Measurements from ENCODE around the gene CST8.

DNA sequence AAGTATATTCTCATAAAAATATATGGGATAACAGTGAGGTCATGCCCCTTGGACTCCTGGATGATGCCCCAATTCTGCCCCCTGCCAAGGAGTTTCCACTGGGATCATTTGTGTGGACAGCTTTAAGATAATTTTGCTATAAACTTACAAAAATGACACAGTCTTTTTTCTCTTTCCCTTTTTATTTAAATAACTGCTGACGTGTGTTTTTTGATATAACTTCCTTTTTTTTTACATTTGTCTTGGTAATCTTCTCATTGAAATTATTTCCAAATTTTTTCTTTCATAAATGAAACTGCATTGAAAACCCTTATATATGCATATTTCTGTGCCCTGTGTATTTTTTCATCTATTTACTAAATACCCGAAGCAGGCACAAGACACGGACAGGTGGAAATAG, 46.1 kb downstream of the CST8 start:
- no peak for TF ChIP-seq CTCF (IDR thresholded peaks at IDR 0.05; ENCODE audit: borderline replicate concordance, extremely low read depth, low read length, poor library complexity, severe bottlenecking)
- no peak for TF ChIP-seq EZH2 (IDR thresholded peaks at IDR 0.05; ENCODE audit: borderline replicate concordance, low read depth, low read length, severe bottlenecking)

Data from DND-41 (cell line).